ENCODE measurements around the gene ANAPC16. TPM values are rescaled to one million over a fixed set of nuclear protein-coding genes. Genes with fewer than 3 reads are reported as not detected.

The ANAPC16 gene
- total RNA-seq, 1 donor from 2014 or later: 79.2 TPM

- Mint-ChIP-seq H3K36me3 (peaks cover 22% of the 10 kb centered on the region), H3K4me3 (no peak overlapping the region), H3K27ac (no peak overlapping the region), H3K27me3 (no peaks in the 10 kb centered on the region), H3K4me1 (ENCODE audit: unreplicated experiment) (peaks cover 8% of the 10 kb centered on the region), H3K9me3 (no peaks in the 10 kb centered on the region)
- no peak for TF ChIP-seq CTCF (conservative IDR thresholded peaks at IDR 0.05)
- DNase-seq (ENCODE audit: extremely low spot score, unreplicated experiment): no peak
Observed at GRCh38 chr10:72234560-72235095, 18.8 kb downstream of the ANAPC16 start.

GRCh38 chr10:72235544-72236279 is 19.9 kb downstream of the ANAPC16 start:
- H3K27ac Mint-ChIP-seq: no peak overlapping the region
- H3K4me3 Mint-ChIP-seq: no peak overlapping the region
- no peaks in the 10 kb centered on the region for H3K9me3 Mint-ChIP-seq
- peaks cover 6% of the 10 kb centered on the region for H3K4me1 Mint-ChIP-seq (ENCODE audit: unreplicated experiment)
- peaks cover 24% of the 10 kb centered on the region for H3K36me3 Mint-ChIP-seq
- no peaks in the 10 kb centered on the region for H3K27me3 Mint-ChIP-seq
- no peak for DNase-seq (ENCODE audit: extremely low spot score, unreplicated experiment)
- TF ChIP-seq CTCF (conservative IDR thresholded peaks at IDR 0.05): no peak

GRCh38 chr10:72238392-72239175 is 22.8 kb downstream of the ANAPC16 start:
- Mint-ChIP-seq H3K4me3 (no peak overlapping the region), H3K36me3 (peaks cover 14% of the 10 kb centered on the region), H3K27me3 (no peaks in the 10 kb centered on the region), H3K27ac (no peak overlapping the region), H3K4me1 (ENCODE audit: unreplicated experiment) (peaks cover 19% of the 10 kb centered on the region), H3K9me3 (no peaks in the 10 kb centered on the region)
- DNase-seq (ENCODE audit: extremely low spot score, unreplicated experiment): no peak
- TF ChIP-seq CTCF (conservative IDR thresholded peaks at IDR 0.05): no peak

- Mint-ChIP-seq H3K4me3 (no peak overlapping the region), H3K4me1 (ENCODE audit: unreplicated experiment) (peaks cover 25% of the 10 kb centered on the region), H3K27ac (peak overlapping the region; percentile 42), H3K36me3 (peaks cover 14% of the 10 kb centered on the region), H3K27me3 (no peaks in the 10 kb centered on the region), H3K9me3 (no peaks in the 10 kb centered on the region)
- no peak for DNase-seq (ENCODE audit: extremely low spot score, unreplicated experiment)
- no peak for TF ChIP-seq CTCF (conservative IDR thresholded peaks at IDR 0.05)
Observed at GRCh38 chr10:72239409-72239808, 23.6 kb downstream of the ANAPC16 start.

GRCh38 chr10:72240371-72240770 is 24.6 kb downstream of the ANAPC16 start:
- DNase-seq (ENCODE audit: extremely low spot score, unreplicated experiment): no peak
- peaks cover 14% of the 10 kb centered on the region for H3K36me3 Mint-ChIP-seq
- peaks cover 32% of the 10 kb centered on the region for H3K4me1 Mint-ChIP-seq (ENCODE audit: unreplicated experiment)
- no peak overlapping the region for H3K27ac Mint-ChIP-seq
- H3K27me3 Mint-ChIP-seq: no peaks in the 10 kb centered on the region
- no peak overlapping the region for H3K4me3 Mint-ChIP-seq
- H3K9me3 Mint-ChIP-seq: no peaks in the 10 kb centered on the region
- TF ChIP-seq CTCF (conservative IDR thresholded peaks at IDR 0.05): no peak
